ENCODE results near the gene TRPV3.

Gene TRPV3

GRCh38 chr17:3598078-3598477 lies 40.5 kb upstream of the TRPV3 start:
- in situ Hi-C loops (cut with HindIII; ENCODE audit: low pct_ligation_motif_present, low sequenced_read_pairs) = no loop called here
- DNase-seq = no peak

GRCh38 chr17:3596804-3597464 lies 39.3 kb upstream of the TRPV3 start:
- DNase-seq = no peak
- Histone ChIP-seq H3K27ac (no peak overlapping the region), H3K36me3 (replicated peaks) (no peaks in the 10 kb centered on the region), H3K27me3 (replicated peaks) (no peaks in the 10 kb centered on the region), H3K4me3 (ENCODE audit: low read depth, low read length) (no peak overlapping the region)
- TF ChIP-seq CTCF (IDR thresholded peaks at IDR 0.05; ENCODE audit: low read depth, low read length, missing control alignments) = no peak
- in situ Hi-C loops (cut with HindIII; ENCODE audit: low pct_ligation_motif_present, low sequenced_read_pairs) = no loop called here

More at GRCh38 chr17:3598078-3598477, 40.5 kb upstream of the TRPV3 start:
- no peaks in the 10 kb centered on the region for H3K27me3 ChIP-seq (replicated peaks)
- TF ChIP-seq CTCF (IDR thresholded peaks at IDR 0.05; ENCODE audit: low read depth, low read length, missing control alignments) = no peak
- H3K4me3 ChIP-seq (ENCODE audit: low read depth, low read length) = no peak overlapping the region
- no peak overlapping the region for H3K27ac ChIP-seq
- H3K36me3 ChIP-seq (replicated peaks) = no peaks in the 10 kb centered on the region

- H3K36me3 ChIP-seq (replicated peaks) = no peaks in the 10 kb centered on the region
- H3K27ac ChIP-seq = no peak overlapping the region
- no peak overlapping the region for H3K4me3 ChIP-seq (ENCODE audit: low read depth, low read length)
- DNase-seq = no peak
- no peaks in the 10 kb centered on the region for H3K27me3 ChIP-seq (replicated peaks)
- TF ChIP-seq CTCF (IDR thresholded peaks at IDR 0.05; ENCODE audit: low read depth, low read length, missing control alignments) = no peak
- in situ Hi-C loops (cut with HindIII; ENCODE audit: low pct_ligation_motif_present, low sequenced_read_pairs) = no loop called here
These were observed 37.4 kb upstream of the TRPV3 start for GRCh38 chr17:3594976-3595375.

- in situ Hi-C loops (cut with HindIII; ENCODE audit: low pct_ligation_motif_present, low sequenced_read_pairs) = no loop called here
- peak; percentile 70 for DNase-seq
- Histone ChIP-seq H3K27ac (no peak overlapping the region), H3K27me3 (replicated peaks) (no peaks in the 10 kb centered on the region), H3K4me3 (ENCODE audit: low read depth, low read length) (no peak overlapping the region), H3K36me3 (replicated peaks) (no peaks in the 10 kb centered on the region)
- TF ChIP-seq CTCF (IDR thresholded peaks at IDR 0.05; ENCODE audit: low read depth, low read length, missing control alignments) = no peak
These were observed 36.6 kb upstream of the TRPV3 start for GRCh38 chr17:3594051-3594800.

- no peak overlapping the region for H3K27ac ChIP-seq
- H3K36me3 ChIP-seq (replicated peaks) = no peaks in the 10 kb centered on the region
- H3K4me3 ChIP-seq (ENCODE audit: low read depth, low read length) = no peak overlapping the region
- no peak for TF ChIP-seq CTCF (IDR thresholded peaks at IDR 0.05; ENCODE audit: low read depth, low read length, missing control alignments)
- DNase-seq = no peak
- in situ Hi-C loops (cut with HindIII; ENCODE audit: low pct_ligation_motif_present, low sequenced_read_pairs) = no loop called here
- H3K27me3 ChIP-seq (replicated peaks) = no peaks in the 10 kb centered on the region
These were observed 35.8 kb upstream of the TRPV3 start for GRCh38 chr17:3593384-3593783.

Measured in brain microvascular endothelial cell (primary cell).